ENCODE results near the gene RASL11B.
A peak's percentile ranks its signal among the peaks of the same experiment; 100 is the strongest.

The RASL11B gene

GRCh38 chr4:52837716-52838558 lies 24.2 kb upstream of the RASL11B start:
- TF ChIP-seq CTCF (IDR thresholded peaks at IDR 0.05) (no peak), ZFX (IDR thresholded peaks at IDR 0.05; ENCODE audit: borderline replicate concordance) (no peak)

GRCh38 chr4:52838729-52839586 lies 23.2 kb upstream of the RASL11B start:
- H3K27ac ChIP-seq, result no peak overlapping the region
- TF ChIP-seq ZFX (IDR thresholded peaks at IDR 0.05; ENCODE audit: borderline replicate concordance) (no peak), CTCF (IDR thresholded peaks at IDR 0.05) (no peak)

More at GRCh38 chr4:52837716-52838558, 24.2 kb upstream of the RASL11B start:
- H3K27ac ChIP-seq, result no peak overlapping the region

- TF ChIP-seq CTCF (IDR thresholded peaks at IDR 0.05), result no peak
- no peak for TF ChIP-seq ZFX (IDR thresholded peaks at IDR 0.05; ENCODE audit: borderline replicate concordance)
Observed at GRCh38 chr4:52840531-52841370, 21.4 kb upstream of the RASL11B start.

GRCh38 chr4:52841682-52842456 lies 20.2 kb upstream of the RASL11B start:
- TF ChIP-seq ZFX (IDR thresholded peaks at IDR 0.05; ENCODE audit: borderline replicate concordance) (no peak), CTCF (IDR thresholded peaks at IDR 0.05) (no peak)
- H3K27ac ChIP-seq, result no peak overlapping the region

More at GRCh38 chr4:52840531-52841370, 21.4 kb upstream of the RASL11B start:
- 0 out of 2 replicates have a peak overlapping the region, but pooled peaks have one; percentile 32 for H3K27ac ChIP-seq

GRCh38 chr4:52842792-52843191 lies 19.3 kb upstream of the RASL11B start:
- no peak overlapping the region for H3K27ac ChIP-seq
- TF ChIP-seq CTCF (IDR thresholded peaks at IDR 0.05) (no peak), ZFX (IDR thresholded peaks at IDR 0.05; ENCODE audit: borderline replicate concordance) (no peak)

- no peak for TF ChIP-seq CTCF (IDR thresholded peaks at IDR 0.05)
- no peak for TF ChIP-seq ZFX (IDR thresholded peaks at IDR 0.05; ENCODE audit: borderline replicate concordance)
- no peak overlapping the region for H3K27ac ChIP-seq
Observed at GRCh38 chr4:52843351-52843750, 18.8 kb upstream of the RASL11B start.
